Liver (tissue), 2 donors: ENCODE measurements around the gene UBR4.

ENCODE experiments used
- CTCF ChIP-seq: fragments of 150-350 bp; IDR thresholded peaks from 2 replicates; pipeline ENCODE4 v1.5.1; 2017; ENCODE audit warnings: improper control_type of control experiment, low read depth, low read length; ENCODE audit not compliant: missing input control
- MAX ChIP-seq: IDR thresholded peaks from 2 replicates; pipeline ENCODE4 v1.6.1; 2016; ENCODE audit warnings: antibody characterized with exemption
- YY1 ChIP-seq: IDR thresholded peaks from 2 replicates; pipeline ENCODE4 v1.6.1; 2016; ENCODE audit warnings: antibody characterized with exemption, mild to moderate bottlenecking
- TF ChIP-seq, protein P1 (sequence below): IDR thresholded peaks from 2 replicates; pipeline ENCODE4 v1.6.1; 2016; ENCODE audit warnings: antibody characterized with exemption
- donor health status: healthy.

GRCh38 chr1:19036813-19037605 lies 173.1 kb downstream of the UBR4 start:
- TF ChIP-seq CTCF (no peak), MAX (no peak), YY1 (no peak)
- TF ChIP-seq, protein P1, sequence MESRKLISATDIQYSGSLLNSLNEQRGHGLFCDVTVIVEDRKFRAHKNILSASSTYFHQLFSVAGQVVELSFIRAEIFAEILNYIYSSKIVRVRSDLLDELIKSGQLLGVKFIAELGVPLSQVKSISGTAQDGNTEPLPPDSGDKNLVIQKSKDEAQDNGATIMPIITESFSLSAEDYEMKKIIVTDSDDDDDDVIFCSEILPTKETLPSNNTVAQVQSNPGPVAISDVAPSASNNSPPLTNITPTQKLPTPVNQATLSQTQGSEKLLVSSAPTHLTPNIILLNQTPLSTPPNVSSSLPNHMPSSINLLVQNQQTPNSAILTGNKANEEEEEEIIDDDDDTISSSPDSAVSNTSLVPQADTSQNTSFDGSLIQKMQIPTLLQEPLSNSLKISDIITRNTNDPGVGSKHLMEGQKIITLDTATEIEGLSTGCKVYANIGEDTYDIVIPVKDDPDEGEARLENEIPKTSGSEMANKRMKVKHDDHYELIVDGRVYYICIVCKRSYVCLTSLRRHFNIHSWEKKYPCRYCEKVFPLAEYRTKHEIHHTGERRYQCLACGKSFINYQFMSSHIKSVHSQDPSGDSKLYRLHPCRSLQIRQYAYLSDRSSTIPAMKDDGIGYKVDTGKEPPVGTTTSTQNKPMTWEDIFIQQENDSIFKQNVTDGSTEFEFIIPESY = no peak
